Aorta (tissue), 5 donors: ENCODE data around the gene UGT1A9. TPM values are rescaled to one million over a fixed set of nuclear protein-coding genes. Genes with fewer than 3 reads are reported as not detected.

Experiments
- ATAC-seq: fragments of 200-7000 bp; cut with Tn5 transposase; one replicate; pipeline ENCODE4 v1.9.1; 2022; ENCODE audit warnings: moderate library complexity; ENCODE audit not compliant: low FRiP score
- DNase-seq, 2 donors: peaks; one replicate each; pipeline ENCODE4 v3.0.0-alpha.2; 2020
- H3K27ac ChIP-seq, 2 donors: one replicate each; pipeline ENCODE4 v1.5.1; 2013; ENCODE audit warnings: low read length in 2 of 2, mild to moderate bottlenecking in 2 of 2, moderate library complexity in 2 of 2, control low read depth in 1 of 2, inconsistent platforms in 1 of 2, low read depth in 1 of 2
- H3K27me3 ChIP-seq, 2 donors: one replicate each; pipeline ENCODE4 v1.6.1; 2013; ENCODE audit warnings: control low read depth in 1 of 2, low read length in 1 of 2, mild to moderate bottlenecking in 1 of 2, moderate library complexity in 1 of 2; ENCODE audit not compliant: insufficient read depth in 2 of 2, control insufficient read depth in 1 of 2
- H3K36me3 ChIP-seq, 2 donors: one replicate each; pipeline ENCODE4 v1.6.1; 2013; ENCODE audit warnings: control low read depth in 1 of 2, low read length in 1 of 2, mild to moderate bottlenecking in 1 of 2; ENCODE audit not compliant: insufficient read depth in 2 of 2, control insufficient read depth in 1 of 2
- H3K4me1 ChIP-seq, 2 donors: one replicate each; pipeline ENCODE4 v1.6.1; 2013; ENCODE audit warnings: low read length in 2 of 2, control low read depth in 1 of 2, mild to moderate bottlenecking in 1 of 2, moderate library complexity in 1 of 2; ENCODE audit not compliant: insufficient read depth in 2 of 2, control insufficient read depth in 1 of 2
- H3K4me3 ChIP-seq, 2 donors: one replicate each; pipeline ENCODE4 v1.5.1; 2013; ENCODE audit warnings: low read length in 2 of 2, control low read depth in 1 of 2, mild to moderate bottlenecking in 1 of 2
- H3K9me3 ChIP-seq: one replicate; pipeline ENCODE4 v1.6.1; 2013; ENCODE audit warnings: mild to moderate bottlenecking, low read length; ENCODE audit not compliant: control insufficient read depth
- WGBS, 2 donors: extraction: QIAGEN DNeasy Blood & Tissue Kit; methylation state at CpG; one replicate each; pipeline ENCODE4 v1.1.7; 2013; 5-methylcytosine and 5-hydroxymethylcytosine counted together
- intact Hi-C, 2 donors: fragments of 100-400 bp; cut with DNase I; formaldehyde crosslinking; loops; one replicate each; pipeline versions ENCODE4 v1.14.2 to v1.15.0; 2022
- polyA plus RNA-seq, 2 donors: library from polyadenylated mRNA; stranded (reverse); fragments of 200-250 nt; gene quantifications; one replicate each; pipeline ENCODE4 v1.2.3, GENCODE V29; 2013
- total RNA-seq, 2 donors: library from RNA; stranded (reverse); fragmentation: NEBNext Ultra II Directional; extraction: Animal tissue kit (Norgen Biotek cat#: 25700); gene quantifications; one replicate each; pipeline ENCODE4 v1.2.1, GENCODE V29; 2021
- donor health status: healthy with polysubstance abuse.
- donor health status: Bipolar disorder and iron deficiency.
- donor health status: DM: no; HTN: no; CAD: no.
- donor health status: DM: no; HTN: no; CAD: no.
- donor health status: DM: yes; HTN: yes; CAD: no.

The UGT1A9 gene
- total and polyA plus RNA-seq, 4 donors: not detected

GRCh38 chr2:233822101-233822771 is 150.5 kb downstream of the UGT1A9 start:
- no peaks in the 10 kb centered on the region for H3K36me3 ChIP-seq
- no peaks in the 10 kb centered on the region for H3K9me3 ChIP-seq
- H3K4me1 ChIP-seq: no peaks in the 10 kb centered on the region
- intact Hi-C loops: no loop called here
- H3K27me3 ChIP-seq: no peaks in the 10 kb centered on the region
- 86 to 91% methylated on average over 21 of the region's 21 CpGs for WGBS, 2 donors
- no peak overlapping the region for H3K4me3 ChIP-seq
- no peak overlapping the region for H3K27ac ChIP-seq
- peak; percentile 42 to 51 for DNase-seq
- no peak for ATAC-seq

Other genes with a start within 250 kb of the UGT1A9 start
- gene USP40, start 105.1 kb upstream of the UGT1A9 start, total RNA-seq: 10 to 100 TPM; 28.4 to 52.6 TPM
- gene USP40, start 105.1 kb upstream of the UGT1A9 start, polyA plus RNA-seq: 10 to 100 TPM; 11.4 to 31.5 TPM
- not detected for gene UGT1A8, start 54.3 kb upstream of the UGT1A9 start, total RNA-seq
- 1 to 10 TPM in 1 of 2 donors, not detected in 1; 1.0 TPM for gene UGT1A8, start 54.3 kb upstream of the UGT1A9 start, polyA plus RNA-seq
- gene UGT1A10, start 35.5 kb upstream of the UGT1A9 start, total RNA-seq: not detected
- gene UGT1A10, start 35.5 kb upstream of the UGT1A9 start, polyA plus RNA-seq: under 1 TPM in 1 of 2 donors, not detected in 1; 0.38 TPM
- not detected for gene UGT1A7, start 10.0 kb downstream of the UGT1A9 start, total RNA-seq
- 1 to 10 TPM in 1 of 2 donors, under 1 TPM in 1; 0.05 to 1.8 TPM for gene UGT1A7, start 10.0 kb downstream of the UGT1A9 start, polyA plus RNA-seq
- gene UGT1A6, start 21.0 kb downstream of the UGT1A9 start, total RNA-seq: not detected
- gene UGT1A6, start 21.0 kb downstream of the UGT1A9 start, polyA plus RNA-seq: under 1 TPM in 1 of 2 donors, not detected in 1; 0.33 TPM
- gene UGT1A5, start 41.0 kb downstream of the UGT1A9 start, total RNA-seq: not detected
- gene UGT1A5, start 41.0 kb downstream of the UGT1A9 start, polyA plus RNA-seq: not detected
- not detected for gene UGT1A4, start 46.8 kb downstream of the UGT1A9 start, total RNA-seq
- not detected for gene UGT1A4, start 46.8 kb downstream of the UGT1A9 start, polyA plus RNA-seq
- gene UGT1A3, start 57.1 kb downstream of the UGT1A9 start, total RNA-seq: not detected
- gene UGT1A3, start 57.1 kb downstream of the UGT1A9 start, polyA plus RNA-seq: not detected
- gene UGT1A1, start 88.4 kb downstream of the UGT1A9 start, total RNA-seq: not detected
- gene UGT1A1, start 88.4 kb downstream of the UGT1A9 start, polyA plus RNA-seq: under 1 TPM in 1 of 2 donors, not detected in 1; 0.25 TPM
- gene MROH2A, start 106.4 kb downstream of the UGT1A9 start, total RNA-seq: not detected
- not detected for gene MROH2A, start 106.4 kb downstream of the UGT1A9 start, polyA plus RNA-seq
- 1 to 10 TPM; 1.1 TPM for gene HJURP, start 182.6 kb downstream of the UGT1A9 start, total RNA-seq
- not detected for gene HJURP, start 182.6 kb downstream of the UGT1A9 start, polyA plus RNA-seq
- gene TRPM8, start 245.5 kb downstream of the UGT1A9 start, total RNA-seq: not detected
- not detected for gene TRPM8, start 245.5 kb downstream of the UGT1A9 start, polyA plus RNA-seq